Activated CD8-positive, alpha-beta memory T cell treated with anti-CD3 and anti-CD28 coated beads, Interleukin-2, amount 10 ng/mL, durations not matched to agents 7 days and 5 days (primary cell): Measurements from ENCODE around the gene UBXN2A. TPM values are rescaled to one million over a fixed set of nuclear protein-coding genes. Genes with fewer than 3 reads are reported as not detected.

Source experiments
- ATAC-seq: fragments of 150-1000 bp; cut with Tn5 transposase; one replicate; pipeline ENCODE4 v1.10.0; 2021; ENCODE audit warnings: moderate library complexity
- CTCF ChIA-PET: fragments of 350-600 bp; sonication (Branson Sonifier 250); formaldehyde crosslinking; loops from one replicate; lab custom pipeline; 2021; ENCODE audit warnings: antibody characterized with exemption; lab: Charles Lee
- DNase-seq: peaks from one replicate; pipeline ENCODE4 v3.0.0-alpha.2; 2020
- H3K27ac Mint-ChIP-seq: one replicate; pipeline ENCODE4 v1.8.0; 2021; ENCODE audit warnings: mild to moderate bottlenecking, mixed read lengths
- H3K27me3 Mint-ChIP-seq: one replicate; pipeline ENCODE4 v1.8.0; 2021; ENCODE audit warnings: mixed read lengths
- H3K36me3 Mint-ChIP-seq: one replicate; pipeline ENCODE4 v1.8.0; 2021; ENCODE audit warnings: mild to moderate bottlenecking, mixed read lengths
- H3K4me1 Mint-ChIP-seq: one replicate; pipeline ENCODE4 v1.8.0; 2021; ENCODE audit warnings: mixed read lengths
- H3K4me3 Mint-ChIP-seq: one replicate; pipeline ENCODE4 v1.8.0; 2021; ENCODE audit warnings: mild to moderate bottlenecking, moderate library complexity, mixed read lengths
- H3K9me3 Mint-ChIP-seq: one replicate; pipeline ENCODE4 v1.8.0; 2022; ENCODE audit warnings: low read depth, mixed read lengths
- total RNA-seq, 2 experiments: library from RNA; stranded (reverse); gene quantifications; one replicate each; pipeline ENCODE4 v1.2.3, GENCODE V29; 2021

Gene UBXN2A
- total RNA-seq, 2 experiments from 2014 or later: 10.5 to 13.1 TPM

DNA sequence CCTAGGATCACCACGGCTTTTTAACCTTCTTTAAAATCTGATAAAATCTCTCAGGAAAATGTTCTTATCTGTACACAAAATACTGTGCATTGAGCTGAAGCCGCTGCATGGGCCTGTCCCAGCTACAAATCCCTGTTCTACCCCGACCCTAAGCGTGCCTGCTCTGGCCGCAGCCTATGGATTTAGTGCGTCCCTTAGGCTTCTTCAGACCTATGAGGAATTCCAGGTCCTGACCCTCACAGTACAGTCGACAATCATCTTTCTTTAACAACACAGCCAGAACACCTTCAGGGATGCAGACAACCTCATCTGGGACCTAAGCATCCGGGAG, 107.4 kb downstream of the UBXN2A start:
- H3K36me3 Mint-ChIP-seq: peaks cover 7% of the 10 kb centered on the region
- peak overlapping the region; percentile 86 for H3K27ac Mint-ChIP-seq

DNA sequence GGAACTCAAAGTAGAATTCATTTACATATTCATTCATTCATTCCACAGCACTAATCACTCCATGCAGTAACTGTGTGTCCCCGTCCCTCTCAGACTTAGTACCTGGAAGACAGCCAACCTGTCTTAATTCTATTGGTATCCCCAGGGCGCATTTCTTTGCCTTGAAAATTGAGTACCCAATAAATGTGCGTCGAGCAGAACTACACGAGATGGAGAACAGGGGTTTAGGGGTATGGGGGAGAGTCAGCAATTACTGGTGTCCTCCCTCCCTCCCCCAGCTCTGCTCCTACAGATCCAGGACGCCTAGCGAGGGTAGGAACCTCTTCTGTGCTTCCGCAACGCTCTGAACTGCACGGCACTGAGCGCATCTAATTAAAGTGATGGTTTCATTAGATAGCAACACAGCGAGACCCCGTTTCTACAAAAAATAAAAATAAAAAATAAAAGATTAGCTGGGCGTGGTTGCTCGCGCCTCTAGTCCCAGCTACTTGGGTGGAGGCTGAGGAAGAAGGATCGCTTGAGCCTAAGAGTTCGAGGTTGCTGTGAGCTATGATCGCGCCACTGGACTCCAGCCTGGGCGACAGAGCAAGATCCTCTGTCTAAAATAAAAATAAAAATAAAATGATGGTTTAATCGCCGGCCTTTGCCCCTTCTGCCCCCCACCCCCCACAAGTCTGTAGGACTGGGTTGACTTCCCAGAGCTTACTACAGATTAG, 108.7 kb downstream of the UBXN2A start:
- ATAC-seq (no peak), DNase-seq (peak; percentile 45)
- Mint-ChIP-seq H3K36me3 (peaks cover 4% of the 10 kb centered on the region), H3K4me1 (peaks cover 28% of the 10 kb centered on the region), H3K9me3 (no peaks in the 10 kb centered on the region), H3K27me3 (peaks cover 2% of the 10 kb centered on the region), H3K4me3 (no peak overlapping the region), H3K27ac (peak overlapping the region; percentile 63)
- CTCF ChIA-PET: interaction anchor here (0.6 to 1.6 kb wide), 6 partner anchors 12 to 122 kb away, joined by 3 to 5 read pairs (median 3); partner anchors contain the start of genes ATAD2B and TP53I3

More for the DNA sequence above, 107.4 kb downstream of the UBXN2A start:
- DNase-seq (no peak), ATAC-seq (peak; percentile 3)
- H3K27me3 Mint-ChIP-seq: peaks cover 2% of the 10 kb centered on the region
- no peaks in the 10 kb centered on the region for H3K9me3 Mint-ChIP-seq
- CTCF ChIA-PET: interaction anchor here (0.8 to 2.3 kb wide), 10 partner anchors 14 to 223 kb away, joined by 3 to 14 read pairs (median 5); partner anchors contain the start of genes ATAD2B, SF3B6 and TP53I3
- H3K4me3 Mint-ChIP-seq: peak overlapping the region; percentile 97
- peaks cover 32% of the 10 kb centered on the region for H3K4me1 Mint-ChIP-seq

DNA sequence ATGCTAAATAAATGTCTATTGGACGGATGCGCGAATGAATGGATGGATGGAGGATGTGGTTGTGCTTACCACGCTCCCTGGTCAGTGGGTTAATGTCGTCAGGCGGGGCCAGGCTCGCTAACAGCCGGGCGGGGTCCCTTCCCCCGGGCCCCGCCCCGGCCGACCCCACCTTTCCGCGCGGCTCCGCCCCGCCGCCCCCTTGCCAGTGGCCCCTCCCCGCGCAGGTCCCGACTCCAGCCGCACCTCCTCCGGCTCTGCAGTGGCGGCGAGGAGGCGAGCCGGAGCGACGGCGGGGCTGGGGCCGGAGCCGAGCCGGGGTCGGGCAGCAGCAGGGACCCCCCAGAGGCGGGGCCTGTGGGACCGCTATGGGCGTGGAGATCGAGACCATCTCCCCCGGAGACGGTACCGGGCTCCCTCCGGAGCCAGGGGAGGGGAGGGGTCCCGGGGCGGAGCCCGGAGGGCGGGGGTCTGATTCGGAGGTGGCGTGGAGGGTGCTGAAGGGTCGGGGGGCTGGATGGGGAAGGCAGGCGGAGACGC, 109.3 kb downstream of the UBXN2A start, which contains the start of gene FKBP1B:
FKBP1B (plus strand) TSS at position 257 of the 537 bp plus-strand sequence; CDS start at position 366, 109 bp downstream.
- DNase-seq (peak; percentile 86), ATAC-seq (peak; percentile 54)
- peaks cover 4% of the 10 kb centered on the region for H3K36me3 Mint-ChIP-seq
- H3K4me1 Mint-ChIP-seq: peaks cover 28% of the 10 kb centered on the region
- CTCF ChIA-PET: interaction anchor here (0.6 to 2.8 kb wide), 8 partner anchors 11 to 123 kb away, joined by 3 to 18 read pairs (median 4); partner anchors contain the start of genes ATAD2B and TP53I3
- H3K27ac Mint-ChIP-seq: peak within 1 kb of the TSS; percentile 63
- no peak within 1 kb of the TSS for H3K4me3 Mint-ChIP-seq
- no peaks in the 10 kb centered on the region for H3K9me3 Mint-ChIP-seq
- H3K27me3 Mint-ChIP-seq: peaks cover 2% of the 10 kb centered on the region

DNA sequence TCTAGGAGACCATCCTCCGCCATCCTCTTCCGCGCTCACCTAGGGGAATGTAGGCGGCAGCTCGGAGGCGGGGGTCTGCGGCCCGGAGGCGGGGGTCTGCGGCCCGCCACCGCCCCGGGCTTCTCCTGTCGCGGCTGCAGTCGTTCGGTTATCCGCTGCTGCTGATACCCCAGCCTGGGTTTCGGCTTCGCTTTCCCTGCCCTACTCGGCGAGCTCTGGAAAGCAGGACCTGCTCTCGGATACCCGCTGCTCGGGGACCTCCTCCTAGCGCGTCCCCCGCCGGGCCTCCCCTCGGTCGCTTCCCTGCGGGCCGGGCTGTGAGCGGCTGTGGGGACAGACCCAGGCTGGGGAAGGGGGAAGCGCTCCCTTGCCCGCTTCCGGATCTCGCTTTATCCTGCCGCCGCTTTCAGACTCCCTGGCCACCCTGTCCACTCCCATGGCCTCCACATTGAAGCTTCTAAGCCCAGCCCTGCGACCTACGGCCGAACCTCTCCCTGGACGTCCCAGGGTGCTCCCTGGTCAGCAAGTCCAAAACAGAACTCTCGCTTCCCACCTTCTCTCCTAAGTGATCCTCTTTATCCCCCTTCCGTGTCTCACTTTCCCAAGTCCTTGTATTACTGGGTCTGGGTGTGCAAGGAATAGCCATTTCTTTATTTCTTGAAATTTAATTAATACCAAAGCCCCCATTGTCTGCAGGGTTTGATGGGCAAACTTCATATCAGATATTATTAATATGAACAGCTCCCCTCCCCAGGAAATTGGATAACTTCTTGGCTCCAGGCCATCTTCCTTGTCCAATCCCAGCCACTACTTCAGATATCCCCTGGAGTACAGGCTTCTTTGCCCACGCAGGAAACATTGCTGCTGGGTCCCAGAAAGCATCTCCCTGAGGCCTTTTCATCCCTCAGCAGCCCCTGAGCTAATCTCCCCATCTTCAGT, 110.0 kb downstream of the UBXN2A start:
- no peak for DNase-seq
- CTCF ChIA-PET: interaction anchor here (0.6 to 2.8 kb wide), 5 partner anchors 10 to 226 kb away, joined by 3 to 18 read pairs (median 4); partner anchors contain the start of gene TP53I3
- Mint-ChIP-seq H3K9me3 (no peaks in the 10 kb centered on the region), H3K4me3 (no peak overlapping the region), H3K4me1 (peaks cover 24% of the 10 kb centered on the region), H3K27me3 (peaks cover 2% of the 10 kb centered on the region), H3K36me3 (peaks cover 3% of the 10 kb centered on the region), H3K27ac (no peak overlapping the region)
- no peak for ATAC-seq

DNA sequence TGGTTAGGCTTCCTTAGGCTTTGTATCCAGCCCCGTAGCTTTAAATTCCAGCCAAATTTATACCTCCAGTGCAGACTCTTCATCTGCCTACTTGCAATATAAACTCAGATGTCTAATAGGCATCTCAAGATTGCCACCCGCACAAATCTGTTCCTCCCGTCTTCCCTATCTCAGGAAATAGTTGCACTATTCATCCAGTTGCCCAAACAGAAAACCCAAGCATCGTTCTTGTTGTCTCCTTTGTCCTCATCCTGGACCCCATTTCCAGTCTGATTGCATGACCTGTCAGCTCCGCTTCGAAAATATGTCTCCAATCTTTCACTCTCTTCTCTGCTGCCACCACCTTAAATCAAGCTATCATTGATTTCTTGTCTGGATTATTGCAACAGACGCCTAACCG, 111.6 kb downstream of the UBXN2A start:
- peaks cover 1% of the 10 kb centered on the region for H3K36me3 Mint-ChIP-seq
- no peak overlapping the region for H3K4me3 Mint-ChIP-seq
- H3K27me3 Mint-ChIP-seq: peaks cover 2% of the 10 kb centered on the region
- H3K27ac Mint-ChIP-seq: no peak overlapping the region
- peaks cover 16% of the 10 kb centered on the region for H3K4me1 Mint-ChIP-seq
- ATAC-seq (no peak), DNase-seq (no peak)
- CTCF ChIA-PET: interaction anchor here (0.6 to 2.8 kb wide), 4 partner anchors 32 to 227 kb away, joined by 3 to 18 read pairs (median 4); partner anchors contain the start of genes ATAD2B and TP53I3
- no peaks in the 10 kb centered on the region for H3K9me3 Mint-ChIP-seq

DNA sequence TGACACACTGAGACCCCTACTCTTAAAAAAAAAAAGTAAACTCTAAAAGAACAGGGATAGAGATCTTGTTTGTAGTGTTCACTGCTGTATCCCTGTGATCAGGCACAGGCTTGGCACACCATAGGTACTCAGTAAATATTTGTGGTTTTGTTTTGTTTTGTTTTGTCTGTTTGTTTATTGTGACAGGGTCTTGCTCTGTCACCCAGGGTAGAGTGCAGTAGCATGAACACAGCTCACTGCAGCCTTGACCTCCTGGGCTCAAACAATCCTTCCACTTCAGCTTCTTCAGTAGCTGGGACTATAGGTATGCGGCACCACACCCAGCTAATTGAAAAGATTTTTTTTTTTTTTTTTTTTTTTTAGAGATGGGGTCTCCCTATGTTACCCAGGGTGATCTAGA, 112.7 kb downstream of the UBXN2A start:
- Mint-ChIP-seq H3K27ac (no peak overlapping the region), H3K36me3 (peaks cover 1% of the 10 kb centered on the region), H3K4me3 (no peak overlapping the region), H3K9me3 (no peaks in the 10 kb centered on the region), H3K27me3 (peaks cover 2% of the 10 kb centered on the region), H3K4me1 (peaks cover 7% of the 10 kb centered on the region)
- no peak for ATAC-seq
- CTCF ChIA-PET: interaction anchor here (1.0 kb wide), 1 partner anchor 31 kb away, joined by 7 read pairs; the partner anchor contains the start of gene TP53I3
- DNase-seq: no peak

Other genes with a start within 250 kb of the UBXN2A start
- 10 to 100 TPM; 18.2 to 26.8 TPM for gene ATAD2B, start 13.3 kb upstream of the UBXN2A start, total RNA-seq
- gene MFSD2B, start 69.6 kb downstream of the UBXN2A start, total RNA-seq: not detected
- 10 to 100 TPM; 22.8 to 26.5 TPM for gene WDCP, start 106.9 kb downstream of the UBXN2A start, total RNA-seq
- 1 to 10 TPM; 4.6 to 5.5 TPM for gene FKBP1B, start 109.3 kb downstream of the UBXN2A start, total RNA-seq
- gene SF3B6, start 135.9 kb downstream of the UBXN2A start, total RNA-seq: 100 to 1,000 TPM in 1 of 2 experiments, 10 to 100 TPM in 1; 85.4 to 115 TPM
- gene TP53I3, start 144.4 kb downstream of the UBXN2A start, total RNA-seq: 1 to 10 TPM; 3.6 to 6.3 TPM
- gene PFN4, start 182.9 kb downstream of the UBXN2A start, total RNA-seq: not detected
- gene FAM228B, start 183.0 kb downstream of the UBXN2A start, total RNA-seq: 1 to 10 TPM; 5.4 to 9.3 TPM
- not detected for gene FAM228A, start 234.6 kb downstream of the UBXN2A start, total RNA-seq